Measurements from ENCODE around the gene SELENOT. TPM values are rescaled to one million over a fixed set of nuclear protein-coding genes. Genes with fewer than 3 reads are reported as not detected.

SELENOT gene
- total RNA-seq, 4 donors from 2014 or later = 98.0 to 158 (median 111) TPM

DNA sequence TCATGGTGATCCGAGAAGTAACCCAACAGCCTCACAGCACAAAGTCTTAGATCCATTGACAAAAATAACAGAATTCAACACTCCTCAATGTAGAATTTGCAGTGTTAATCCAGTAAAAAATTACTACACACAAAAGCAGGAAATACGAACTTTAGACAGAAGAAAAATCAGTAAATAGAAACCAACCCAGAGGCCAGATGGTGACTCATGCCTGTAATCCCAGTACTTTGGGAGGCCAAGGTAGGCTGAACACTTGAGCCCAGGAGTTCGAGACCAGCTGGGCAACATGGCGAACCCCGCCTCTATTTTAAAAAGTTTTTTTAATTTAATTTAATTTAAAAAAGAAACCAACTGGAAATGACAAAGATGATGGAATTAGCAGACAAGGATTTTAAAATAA is 36.1 kb downstream of the SELENOT start:
- Histone ChIP-seq H3K27me3 (no peaks in the 10 kb centered on the region), H3K4me3 (no peak overlapping the region), H3K36me3 (no peaks in the 10 kb centered on the region), H3K27ac (no peak overlapping the region), H3K9me3 (no peaks in the 10 kb centered on the region), H3K4me1 (no peaks in the 10 kb centered on the region)
- intact Hi-C loops (cut with DNase I; ENCODE audit: low total_unique reads) = no loop called here
- DNase-seq = no peak
- TF ChIP-seq, protein P1, sequence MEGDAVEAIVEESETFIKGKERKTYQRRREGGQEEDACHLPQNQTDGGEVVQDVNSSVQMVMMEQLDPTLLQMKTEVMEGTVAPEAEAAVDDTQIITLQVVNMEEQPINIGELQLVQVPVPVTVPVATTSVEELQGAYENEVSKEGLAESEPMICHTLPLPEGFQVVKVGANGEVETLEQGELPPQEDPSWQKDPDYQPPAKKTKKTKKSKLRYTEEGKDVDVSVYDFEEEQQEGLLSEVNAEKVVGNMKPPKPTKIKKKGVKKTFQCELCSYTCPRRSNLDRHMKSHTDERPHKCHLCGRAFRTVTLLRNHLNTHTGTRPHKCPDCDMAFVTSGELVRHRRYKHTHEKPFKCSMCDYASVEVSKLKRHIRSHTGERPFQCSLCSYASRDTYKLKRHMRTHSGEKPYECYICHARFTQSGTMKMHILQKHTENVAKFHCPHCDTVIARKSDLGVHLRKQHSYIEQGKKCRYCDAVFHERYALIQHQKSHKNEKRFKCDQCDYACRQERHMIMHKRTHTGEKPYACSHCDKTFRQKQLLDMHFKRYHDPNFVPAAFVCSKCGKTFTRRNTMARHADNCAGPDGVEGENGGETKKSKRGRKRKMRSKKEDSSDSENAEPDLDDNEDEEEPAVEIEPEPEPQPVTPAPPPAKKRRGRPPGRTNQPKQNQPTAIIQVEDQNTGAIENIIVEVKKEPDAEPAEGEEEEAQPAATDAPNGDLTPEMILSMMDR (IDR thresholded peaks at IDR 0.05) = no peak
- no peak for TF ChIP-seq POLR2A (IDR thresholded peaks at IDR 0.05)

DNA sequence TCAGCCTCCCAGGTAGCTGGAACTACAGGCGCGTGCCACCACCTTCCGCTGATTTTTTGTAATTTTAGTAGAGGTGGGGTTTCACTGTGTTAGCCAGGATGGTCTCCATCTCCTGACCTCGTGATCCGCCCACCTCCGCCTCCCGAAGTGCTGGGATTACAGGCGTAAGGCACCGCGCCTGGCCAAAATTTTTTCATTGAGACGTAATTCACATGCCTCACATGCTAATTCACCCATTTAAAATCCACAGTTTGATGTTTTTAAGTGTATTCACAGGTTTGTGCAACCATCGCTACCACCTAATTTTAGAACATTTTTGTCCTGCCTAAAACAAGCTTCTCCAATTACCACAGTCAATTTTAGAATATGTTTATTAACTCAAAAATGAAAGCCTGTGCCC is 37.1 kb downstream of the SELENOT start:
- TF ChIP-seq POLR2A (IDR thresholded peaks at IDR 0.05) = no peak
- TF ChIP-seq, protein P1 (IDR thresholded peaks at IDR 0.05) = no peak
- intact Hi-C loops (cut with DNase I; ENCODE audit: low total_unique reads) = no loop called here
- H3K27ac ChIP-seq = no peak overlapping the region

GRCh38 chr3:150653110-150653561 is 50.0 kb downstream of the SELENOT start:
- Histone ChIP-seq H3K9me3 (no peaks in the 10 kb centered on the region), H3K27ac (no peak overlapping the region), H3K4me1 (no peaks in the 10 kb centered on the region), H3K36me3 (no peaks in the 10 kb centered on the region), H3K27me3 (no peaks in the 10 kb centered on the region), H3K4me3 (no peak overlapping the region)
- no peak for DNase-seq
- no peak for TF ChIP-seq POLR2A (IDR thresholded peaks at IDR 0.05)
- TF ChIP-seq, protein P1 (IDR thresholded peaks at IDR 0.05) = no peak
- intact Hi-C loops (cut with DNase I; ENCODE audit: low total_unique reads) = no loop called here

More for the DNA sequence above, 37.1 kb downstream of the SELENOT start:
- Histone ChIP-seq H3K4me3 (no peak overlapping the region), H3K27me3 (no peaks in the 10 kb centered on the region), H3K4me1 (no peaks in the 10 kb centered on the region), H3K9me3 (no peaks in the 10 kb centered on the region), H3K36me3 (no peaks in the 10 kb centered on the region)
- no peak for DNase-seq

DNA sequence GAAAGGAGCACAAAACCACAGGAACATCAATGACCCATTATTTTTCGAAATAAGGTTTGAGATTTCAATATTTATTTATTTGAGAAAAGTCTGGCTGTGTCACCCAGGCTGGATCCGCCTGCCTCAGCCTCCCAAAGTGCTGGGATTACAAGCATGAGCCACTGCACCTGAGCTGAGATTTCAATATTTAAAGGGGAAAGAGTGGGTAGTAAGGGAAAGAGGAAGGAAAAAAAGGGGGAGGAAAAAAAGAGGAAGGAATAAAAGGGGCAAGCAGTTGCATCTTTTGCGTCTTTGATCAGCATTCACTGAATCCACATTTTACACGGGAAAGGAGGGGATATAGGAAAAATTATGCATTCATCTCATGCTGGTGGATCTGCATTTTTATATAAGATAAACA is 53.2 kb downstream of the SELENOT start:
- H3K4me3 ChIP-seq = no peak overlapping the region
- H3K9me3 ChIP-seq = no peaks in the 10 kb centered on the region
- DNase-seq = no peak
- intact Hi-C loops (cut with DNase I; ENCODE audit: low total_unique reads) = no loop called here
- no peaks in the 10 kb centered on the region for H3K4me1 ChIP-seq
- TF ChIP-seq POLR2A (IDR thresholded peaks at IDR 0.05) = no peak
- TF ChIP-seq, protein P1 (IDR thresholded peaks at IDR 0.05) = no peak
- no peak overlapping the region for H3K27ac ChIP-seq
- no peaks in the 10 kb centered on the region for H3K27me3 ChIP-seq
- no peaks in the 10 kb centered on the region for H3K36me3 ChIP-seq

DNA sequence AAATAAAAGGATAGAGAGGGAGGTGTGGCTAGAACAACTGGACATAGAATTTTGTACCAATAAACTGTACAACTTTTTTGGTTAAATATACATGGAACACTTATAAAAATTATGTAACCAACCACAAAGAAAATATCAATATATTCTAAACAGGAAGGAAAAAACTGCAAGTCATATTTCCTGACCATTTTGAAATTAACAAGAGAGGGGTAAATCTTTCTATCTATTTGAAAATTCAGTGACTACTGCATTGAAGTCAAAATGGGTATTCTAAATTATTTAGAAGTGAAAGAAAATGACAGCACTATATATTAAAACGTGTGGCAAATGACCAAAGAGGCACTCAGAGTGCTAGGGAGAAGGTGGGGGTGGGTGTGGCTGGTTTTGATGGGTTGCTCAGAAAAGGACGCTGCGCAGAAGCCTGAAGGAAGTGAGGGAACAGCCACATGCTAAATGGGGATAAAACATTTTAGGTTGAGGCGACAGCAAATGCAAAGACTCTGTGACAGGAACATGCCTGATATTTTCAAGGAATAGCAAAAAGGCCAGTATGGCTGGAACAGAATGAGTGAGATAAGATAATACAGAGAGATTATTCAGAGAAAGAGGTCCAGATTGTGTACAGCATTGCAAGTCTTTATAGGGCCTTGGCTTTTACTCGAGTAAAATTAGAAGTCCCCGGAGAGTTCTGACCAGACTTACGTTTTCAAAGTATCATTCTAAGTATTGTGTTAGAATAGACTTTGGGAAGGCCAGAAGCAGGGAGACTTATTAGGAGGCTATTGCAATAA is 59.5 kb downstream of the SELENOT start:
- no peak for DNase-seq
- H3K4me3 ChIP-seq = no peak overlapping the region
- no peaks in the 10 kb centered on the region for H3K9me3 ChIP-seq
- TF ChIP-seq, protein P1 (IDR thresholded peaks at IDR 0.05) = no peak
- no peak for TF ChIP-seq POLR2A (IDR thresholded peaks at IDR 0.05)
- no peaks in the 10 kb centered on the region for H3K27me3 ChIP-seq
- no peaks in the 10 kb centered on the region for H3K36me3 ChIP-seq
- no peaks in the 10 kb centered on the region for H3K4me1 ChIP-seq
- intact Hi-C loops (cut with DNase I; ENCODE audit: low total_unique reads) = no loop called here
- H3K27ac ChIP-seq = no peak overlapping the region

Measured in uterus (tissue), 4 donors.